ENCODE results near the gene SFRP4. TPM values are rescaled to one million over a fixed set of nuclear protein-coding genes. Genes with fewer than 3 reads are reported as not detected.

Gene SFRP4
- total and polyA plus RNA-seq, 10 of the 15 experiments (the other 5 are each of a cell fraction or from before 2014, with no cell fraction given): 0.02 to 0.15 (median 0.14) TPM; not detected in 7

DNA sequence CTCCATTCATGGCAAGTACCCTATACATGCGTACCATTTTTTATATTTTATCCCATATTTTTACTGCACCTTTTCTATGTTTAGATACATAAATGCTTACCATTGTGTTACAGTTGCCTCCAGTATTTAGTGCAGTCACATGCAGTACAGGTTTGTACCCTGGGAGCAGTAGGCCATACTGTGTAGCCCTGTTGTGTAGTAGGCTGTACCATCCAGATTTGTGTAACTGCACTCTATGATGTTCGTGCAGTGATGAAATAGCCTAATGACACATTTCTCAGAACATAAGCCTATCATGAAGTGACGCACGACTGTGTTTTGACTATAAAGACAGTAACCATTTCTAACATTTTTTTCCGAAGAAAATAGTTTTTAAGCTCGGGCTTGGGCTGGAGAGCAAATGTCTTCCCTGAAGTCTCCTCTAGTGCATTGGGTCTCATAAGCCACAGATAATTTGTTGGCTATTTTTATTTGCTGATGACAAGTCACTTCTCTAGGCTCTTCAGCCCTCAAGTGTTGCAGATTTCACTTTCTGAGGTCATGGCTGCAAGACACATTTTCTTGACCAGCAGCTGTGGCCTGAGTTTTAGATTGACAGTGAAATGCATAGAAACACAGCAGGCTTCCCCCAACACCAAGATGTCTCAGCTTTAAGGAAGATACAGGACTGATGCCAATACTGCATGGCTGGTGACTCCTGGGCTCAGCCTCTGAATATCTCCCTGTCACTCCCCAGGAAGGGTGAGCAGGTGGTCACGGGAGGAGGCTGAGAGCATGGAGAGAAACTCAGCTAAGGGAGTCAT lies 30.7 kb upstream of the SFRP4 start (continued):
- TF ChIP-seq KDM1A (IDR thresholded peaks at IDR 0.05; ENCODE audit: borderline replicate concordance) (no peak), CBFB (IDR thresholded peaks at IDR 0.05; ENCODE audit: low read depth) (no peak)
- TF ChIP-seq, protein P1, sequence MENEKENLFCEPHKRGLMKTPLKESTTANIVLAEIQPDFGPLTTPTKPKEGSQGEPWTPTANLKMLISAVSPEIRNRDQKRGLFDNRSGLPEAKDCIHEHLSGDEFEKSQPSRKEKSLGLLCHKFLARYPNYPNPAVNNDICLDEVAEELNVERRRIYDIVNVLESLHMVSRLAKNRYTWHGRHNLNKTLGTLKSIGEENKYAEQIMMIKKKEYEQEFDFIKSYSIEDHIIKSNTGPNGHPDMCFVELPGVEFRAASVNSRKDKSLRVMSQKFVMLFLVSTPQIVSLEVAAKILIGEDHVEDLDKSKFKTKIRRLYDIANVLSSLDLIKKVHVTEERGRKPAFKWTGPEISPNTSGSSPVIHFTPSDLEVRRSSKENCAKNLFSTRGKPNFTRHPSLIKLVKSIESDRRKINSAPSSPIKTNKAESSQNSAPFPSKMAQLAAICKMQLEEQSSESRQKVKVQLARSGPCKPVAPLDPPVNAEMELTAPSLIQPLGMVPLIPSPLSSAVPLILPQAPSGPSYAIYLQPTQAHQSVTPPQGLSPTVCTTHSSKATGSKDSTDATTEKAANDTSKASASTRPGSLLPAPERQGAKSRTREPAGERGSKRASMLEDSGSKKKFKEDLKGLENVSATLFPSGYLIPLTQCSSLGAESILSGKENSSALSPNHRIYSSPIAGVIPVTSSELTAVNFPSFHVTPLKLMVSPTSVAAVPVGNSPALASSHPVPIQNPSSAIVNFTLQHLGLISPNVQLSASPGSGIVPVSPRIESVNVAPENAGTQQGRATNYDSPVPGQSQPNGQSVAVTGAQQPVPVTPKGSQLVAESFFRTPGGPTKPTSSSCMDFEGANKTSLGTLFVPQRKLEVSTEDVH (IDR thresholded peaks at IDR 0.05; ENCODE audit: low read depth, partially characterized antibody): no peak

DNA sequence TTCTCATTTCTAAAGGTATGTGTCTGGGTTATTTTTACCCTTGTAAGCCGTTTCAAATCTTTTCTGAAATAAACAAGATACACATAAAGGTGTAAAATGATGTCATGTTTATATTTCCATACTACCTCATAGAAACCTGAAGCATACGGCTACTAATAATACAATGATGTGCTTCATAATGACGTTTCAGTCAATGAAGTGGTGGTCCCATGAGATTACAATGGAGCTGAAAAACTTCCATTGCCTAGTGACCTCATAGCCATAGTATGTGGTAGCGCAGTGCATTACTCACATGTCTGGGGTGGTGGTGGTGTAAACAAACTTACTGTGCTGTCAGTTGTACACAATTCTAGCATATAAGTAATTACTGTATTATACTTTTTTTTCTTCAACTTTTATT lies 28.7 kb upstream of the SFRP4 start:
- H3K9ac ChIP-seq (ENCODE audit: control insufficient read depth, insufficient read depth, low read length): no peak overlapping the region
- no peaks in the 10 kb centered on the region for H4K20me1 ChIP-seq (ENCODE audit: control insufficient read depth, insufficient read depth)
- in situ Hi-C loops (cut with MboI): no loop called here
- H2AFZ ChIP-seq (ENCODE audit: control insufficient read depth, low read depth, low read length): no peak overlapping the region
- SMC1A ChIA-PET (ENCODE audit: uncharacterized antibody, unreplicated experiment): interaction anchor here (0.9 to 7.7 kb wide), 9 partner anchors 9 to 123 kb away, joined by 3 to 98 read pairs (median 6); partner anchors contain the start of genes EPDR1 and SFRP4
- 43% methylated on average over 4 of the region's 4 CpGs for WGBS (ENCODE audit: insufficient coverage, insufficient replicate concordance, low lambda C conversion rate, missing lambda C conversion rate)
- H3K36me3 ChIP-seq (ENCODE audit: control insufficient read depth in 2 of 2, insufficient read depth in 2 of 2, low read length in 1 of 2): no peaks in the 10 kb centered on the region
- RAD21 ChIA-PET (ENCODE audit: unreplicated experiment): interaction anchor here (0.7 to 3.5 kb wide), 13 partner anchors 11 to 316 kb away, joined by 3 to 30 read pairs (median 4); partner anchors contain the start of genes EPDR1 and SFRP4
- H3K79me2 ChIP-seq (ENCODE audit: control insufficient read depth, insufficient read depth, low read length): no peaks in the 10 kb centered on the region
- FAIRE-seq (no peak), DNase-seq (ENCODE audit: low read depth, low spot score) (no peak), ATAC-seq (no peak)
- peaks cover 3% of the 10 kb centered on the region; the same call in 1 of the 2 replicates for H3K4me1 ChIP-seq (ENCODE audit: control insufficient read depth, insufficient read depth, low read length)
- no TSS peak for BruUV-seq (replicated peaks)
- H3K27me3 ChIP-seq (replicated peaks in 1 of 2; ENCODE audit: control insufficient read depth in 2 of 2, insufficient read depth in 2 of 2, low read length in 1 of 2): no peaks in the 10 kb centered on the region
- POLR2A ChIA-PET: interaction anchor here (1.1 to 2.2 kb wide), 3 partner anchors 27 to 30 kb away, joined by 3 to 17 read pairs (median 6); partner anchors contain the start of gene SFRP4
- H3K4me2 ChIP-seq (ENCODE audit: control insufficient read depth, insufficient read depth): no peak overlapping the region
- intact Hi-C loops (cut with micrococcal nuclease; ENCODE audit: unreplicated experiment): no loop called here
- no peak overlapping the region for H3K27ac ChIP-seq (ENCODE audit: control insufficient read depth, insufficient read depth)
- no peak overlapping the region for H3K4me3 ChIP-seq
- H3K9me3 ChIP-seq (replicated peaks; ENCODE audit: control insufficient read depth, insufficient read depth, low read length): no peaks in the 10 kb centered on the region
- CTCF ChIA-PET: interaction anchor here (1.0 to 6.1 kb wide), 6 partner anchors 14 to 424 kb away, joined by 5 to 108 read pairs (median 6); partner anchors contain the start of genes EPDR1 and SFRP4
- TF ChIP-seq, protein P2, sequence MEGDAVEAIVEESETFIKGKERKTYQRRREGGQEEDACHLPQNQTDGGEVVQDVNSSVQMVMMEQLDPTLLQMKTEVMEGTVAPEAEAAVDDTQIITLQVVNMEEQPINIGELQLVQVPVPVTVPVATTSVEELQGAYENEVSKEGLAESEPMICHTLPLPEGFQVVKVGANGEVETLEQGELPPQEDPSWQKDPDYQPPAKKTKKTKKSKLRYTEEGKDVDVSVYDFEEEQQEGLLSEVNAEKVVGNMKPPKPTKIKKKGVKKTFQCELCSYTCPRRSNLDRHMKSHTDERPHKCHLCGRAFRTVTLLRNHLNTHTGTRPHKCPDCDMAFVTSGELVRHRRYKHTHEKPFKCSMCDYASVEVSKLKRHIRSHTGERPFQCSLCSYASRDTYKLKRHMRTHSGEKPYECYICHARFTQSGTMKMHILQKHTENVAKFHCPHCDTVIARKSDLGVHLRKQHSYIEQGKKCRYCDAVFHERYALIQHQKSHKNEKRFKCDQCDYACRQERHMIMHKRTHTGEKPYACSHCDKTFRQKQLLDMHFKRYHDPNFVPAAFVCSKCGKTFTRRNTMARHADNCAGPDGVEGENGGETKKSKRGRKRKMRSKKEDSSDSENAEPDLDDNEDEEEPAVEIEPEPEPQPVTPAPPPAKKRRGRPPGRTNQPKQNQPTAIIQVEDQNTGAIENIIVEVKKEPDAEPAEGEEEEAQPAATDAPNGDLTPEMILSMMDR (IDR thresholded peaks at IDR 0.05 in 2 of 3, conservative IDR thresholded peaks at IDR 0.05 in 1 of 3; ENCODE audit: control insufficient read depth in 2 of 3, extremely low read depth in 1 of 3, insufficient read depth in 1 of 3, low read depth in 3 of 3, low read length in 3 of 3): no peak
- TF ChIP-seq CHD4 (IDR thresholded peaks at IDR 0.05) (no peak), GABPA (IDR thresholded peaks at IDR 0.05; ENCODE audit: low read depth) (no peak), ATF7 (IDR thresholded peaks at IDR 0.05; ENCODE audit: low read depth) (peak; percentile 79), BMI1 (IDR thresholded peaks at IDR 0.05; ENCODE audit: borderline replicate concordance) (no peak), HDGF (IDR thresholded peaks at IDR 0.05) (no peak), SMC3 (IDR thresholded peaks at IDR 0.05; ENCODE audit: borderline replicate concordance, low read length) (no peak), PML (IDR thresholded peaks at IDR 0.05; ENCODE audit: low read length) (no peak)
- TF ChIP-seq, protein P3, sequence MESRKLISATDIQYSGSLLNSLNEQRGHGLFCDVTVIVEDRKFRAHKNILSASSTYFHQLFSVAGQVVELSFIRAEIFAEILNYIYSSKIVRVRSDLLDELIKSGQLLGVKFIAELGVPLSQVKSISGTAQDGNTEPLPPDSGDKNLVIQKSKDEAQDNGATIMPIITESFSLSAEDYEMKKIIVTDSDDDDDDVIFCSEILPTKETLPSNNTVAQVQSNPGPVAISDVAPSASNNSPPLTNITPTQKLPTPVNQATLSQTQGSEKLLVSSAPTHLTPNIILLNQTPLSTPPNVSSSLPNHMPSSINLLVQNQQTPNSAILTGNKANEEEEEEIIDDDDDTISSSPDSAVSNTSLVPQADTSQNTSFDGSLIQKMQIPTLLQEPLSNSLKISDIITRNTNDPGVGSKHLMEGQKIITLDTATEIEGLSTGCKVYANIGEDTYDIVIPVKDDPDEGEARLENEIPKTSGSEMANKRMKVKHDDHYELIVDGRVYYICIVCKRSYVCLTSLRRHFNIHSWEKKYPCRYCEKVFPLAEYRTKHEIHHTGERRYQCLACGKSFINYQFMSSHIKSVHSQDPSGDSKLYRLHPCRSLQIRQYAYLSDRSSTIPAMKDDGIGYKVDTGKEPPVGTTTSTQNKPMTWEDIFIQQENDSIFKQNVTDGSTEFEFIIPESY (IDR thresholded peaks at IDR 0.05): peak; percentile 29; the same call in 1 of the 2 replicates
- TF ChIP-seq, protein P4, sequence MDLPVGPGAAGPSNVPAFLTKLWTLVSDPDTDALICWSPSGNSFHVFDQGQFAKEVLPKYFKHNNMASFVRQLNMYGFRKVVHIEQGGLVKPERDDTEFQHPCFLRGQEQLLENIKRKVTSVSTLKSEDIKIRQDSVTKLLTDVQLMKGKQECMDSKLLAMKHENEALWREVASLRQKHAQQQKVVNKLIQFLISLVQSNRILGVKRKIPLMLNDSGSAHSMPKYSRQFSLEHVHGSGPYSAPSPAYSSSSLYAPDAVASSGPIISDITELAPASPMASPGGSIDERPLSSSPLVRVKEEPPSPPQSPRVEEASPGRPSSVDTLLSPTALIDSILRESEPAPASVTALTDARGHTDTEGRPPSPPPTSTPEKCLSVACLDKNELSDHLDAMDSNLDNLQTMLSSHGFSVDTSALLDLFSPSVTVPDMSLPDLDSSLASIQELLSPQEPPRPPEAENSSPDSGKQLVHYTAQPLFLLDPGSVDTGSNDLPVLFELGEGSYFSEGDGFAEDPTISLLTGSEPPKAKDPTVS (IDR thresholded peaks at IDR 0.05; ENCODE audit: low read depth, low read length): no peak

Data from GM12878 (cell line).